ENCODE results near the gene SOWAHC. TPM values are rescaled to one million over a fixed set of nuclear protein-coding genes. Genes with fewer than 3 reads are reported as not detected.

SOWAHC gene
- total and polyA plus RNA-seq, 2 of the 13 experiments (the other 11 are each of a cell fraction or from before 2014, with no cell fraction given) = 21.2 to 22.5 TPM

DNA sequence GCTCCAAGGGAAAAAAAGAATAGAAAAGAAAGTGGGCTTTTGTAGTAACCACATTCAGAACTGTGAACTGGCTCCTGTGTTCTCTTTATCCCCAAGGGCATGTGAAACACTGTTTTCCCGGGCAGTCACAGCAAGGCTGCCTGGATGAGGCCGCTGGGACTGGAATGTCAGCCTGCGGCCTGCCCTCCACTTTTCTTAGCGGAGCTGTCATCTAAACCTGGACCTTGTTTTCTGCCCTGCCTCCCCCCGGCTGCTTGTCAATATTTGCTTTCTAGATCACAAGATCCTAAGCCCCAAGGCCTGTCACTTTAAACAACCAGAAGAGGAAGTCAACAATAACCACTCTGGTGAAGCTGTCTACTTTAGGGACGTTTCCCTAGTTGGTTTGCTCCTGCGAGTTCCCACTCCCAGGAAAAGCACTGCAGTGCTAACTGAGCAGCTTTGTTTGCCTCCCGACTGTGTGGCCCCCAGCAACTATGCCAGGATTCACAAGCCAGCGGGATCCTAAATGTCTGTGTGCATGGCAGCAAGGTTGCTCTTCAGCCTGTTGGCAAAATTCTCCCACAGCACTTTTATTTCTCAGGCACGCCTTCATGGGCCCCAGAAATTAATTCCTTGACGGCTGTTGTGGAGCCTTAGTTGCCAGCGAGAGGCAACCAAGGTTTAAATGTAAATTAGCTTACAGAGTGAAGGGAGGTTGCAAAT lies 30.6 kb downstream of the SOWAHC start (continued):
- TF ChIP-seq, protein P1, sequence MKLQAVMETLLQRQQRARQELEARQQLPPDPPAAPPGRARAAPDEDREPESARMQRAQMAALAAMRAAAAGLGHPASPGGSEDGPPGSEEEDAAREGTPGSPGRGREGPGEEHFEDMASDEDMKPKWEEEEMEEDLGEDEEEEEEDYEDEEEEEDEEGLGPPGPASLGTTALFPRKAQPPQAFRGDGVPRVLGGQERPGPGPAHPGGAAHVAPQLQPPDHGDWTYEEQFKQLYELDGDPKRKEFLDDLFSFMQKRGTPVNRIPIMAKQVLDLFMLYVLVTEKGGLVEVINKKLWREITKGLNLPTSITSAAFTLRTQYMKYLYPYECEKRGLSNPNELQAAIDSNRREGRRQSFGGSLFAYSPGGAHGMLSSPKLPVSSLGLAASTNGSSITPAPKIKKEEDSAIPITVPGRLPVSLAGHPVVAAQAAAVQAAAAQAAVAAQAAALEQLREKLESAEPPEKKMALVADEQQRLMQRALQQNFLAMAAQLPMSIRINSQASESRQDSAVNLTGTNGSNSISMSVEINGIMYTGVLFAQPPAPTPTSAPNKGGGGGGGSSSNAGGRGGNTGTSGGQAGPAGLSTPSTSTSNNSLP (IDR thresholded peaks at IDR 0.05; ENCODE audit: low read depth, low read length) = peak; percentile 82
- peak; percentile 93 for TF ChIP-seq SMAD1 (CRISPR knock-in tag; IDR thresholded peaks at IDR 0.05; ENCODE audit: borderline replicate concordance, low read depth)
- TF ChIP-seq, protein P2, sequence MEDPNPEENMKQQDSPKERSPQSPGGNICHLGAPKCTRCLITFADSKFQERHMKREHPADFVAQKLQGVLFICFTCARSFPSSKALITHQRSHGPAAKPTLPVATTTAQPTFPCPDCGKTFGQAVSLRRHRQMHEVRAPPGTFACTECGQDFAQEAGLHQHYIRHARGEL (CRISPR knock-in tag; IDR thresholded peaks at IDR 0.05) = no peak
- TF ChIP-seq TFE3 (CRISPR knock-in tag; IDR thresholded peaks at IDR 0.05) = peak; percentile 100
- TF ChIP-seq, protein P3, sequence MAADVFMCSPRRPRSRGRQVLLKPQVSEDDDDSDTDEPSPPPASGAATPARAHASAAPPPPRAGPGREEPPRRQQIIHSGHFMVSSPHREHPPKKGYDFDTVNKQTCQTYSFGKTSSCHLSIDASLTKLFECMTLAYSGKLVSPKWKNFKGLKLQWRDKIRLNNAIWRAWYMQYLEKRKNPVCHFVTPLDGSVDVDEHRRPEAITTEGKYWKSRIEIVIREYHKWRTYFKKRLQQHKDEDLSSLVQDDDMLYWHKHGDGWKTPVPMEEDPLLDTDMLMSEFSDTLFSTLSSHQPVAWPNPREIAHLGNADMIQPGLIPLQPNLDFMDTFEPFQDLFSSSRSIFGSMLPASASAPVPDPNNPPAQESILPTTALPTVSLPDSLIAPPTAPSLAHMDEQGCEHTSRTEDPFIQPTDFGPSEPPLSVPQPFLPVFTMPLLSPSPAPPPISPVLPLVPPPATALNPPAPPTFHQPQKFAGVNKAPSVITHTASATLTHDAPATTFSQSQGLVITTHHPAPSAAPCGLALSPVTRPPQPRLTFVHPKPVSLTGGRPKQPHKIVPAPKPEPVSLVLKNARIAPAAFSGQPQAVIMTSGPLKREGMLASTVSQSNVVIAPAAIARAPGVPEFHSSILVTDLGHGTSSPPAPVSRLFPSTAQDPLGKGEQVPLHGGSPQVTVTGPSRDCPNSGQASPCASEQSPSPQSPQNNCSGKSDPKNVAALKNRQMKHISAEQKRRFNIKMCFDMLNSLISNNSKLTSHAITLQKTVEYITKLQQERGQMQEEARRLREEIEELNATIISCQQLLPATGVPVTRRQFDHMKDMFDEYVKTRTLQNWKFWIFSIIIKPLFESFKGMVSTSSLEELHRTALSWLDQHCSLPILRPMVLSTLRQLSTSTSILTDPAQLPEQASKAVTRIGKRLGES (CRISPR knock-in tag; IDR thresholded peaks at IDR 0.05; ENCODE audit: borderline replicate concordance) = peak; percentile 87; the same call in 1 of the 2 replicates
- TF ChIP-seq PAWR (CRISPR knock-in tag; IDR thresholded peaks at IDR 0.05; ENCODE audit: borderline replicate concordance) = peak; percentile 73; the same call in 1 of the 2 replicates
- TF ChIP-seq, protein P4, sequence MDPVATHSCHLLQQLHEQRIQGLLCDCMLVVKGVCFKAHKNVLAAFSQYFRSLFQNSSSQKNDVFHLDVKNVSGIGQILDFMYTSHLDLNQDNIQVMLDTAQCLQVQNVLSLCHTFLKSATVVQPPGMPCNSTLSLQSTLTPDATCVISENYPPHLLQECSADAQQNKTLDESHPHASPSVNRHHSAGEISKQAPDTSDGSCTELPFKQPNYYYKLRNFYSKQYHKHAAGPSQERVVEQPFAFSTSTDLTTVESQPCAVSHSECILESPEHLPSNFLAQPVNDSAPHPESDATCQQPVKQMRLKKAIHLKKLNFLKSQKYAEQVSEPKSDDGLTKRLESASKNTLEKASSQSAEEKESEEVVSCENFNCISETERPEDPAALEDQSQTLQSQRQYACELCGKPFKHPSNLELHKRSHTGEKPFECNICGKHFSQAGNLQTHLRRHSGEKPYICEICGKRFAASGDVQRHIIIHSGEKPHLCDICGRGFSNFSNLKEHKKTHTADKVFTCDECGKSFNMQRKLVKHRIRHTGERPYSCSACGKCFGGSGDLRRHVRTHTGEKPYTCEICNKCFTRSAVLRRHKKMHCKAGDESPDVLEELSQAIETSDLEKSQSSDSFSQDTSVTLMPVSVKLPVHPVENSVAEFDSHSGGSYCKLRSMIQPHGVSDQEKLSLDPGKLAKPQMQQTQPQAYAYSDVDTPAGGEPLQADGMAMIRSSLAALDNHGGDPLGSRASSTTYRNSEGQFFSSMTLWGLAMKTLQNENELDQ (CRISPR knock-in tag; IDR thresholded peaks at IDR 0.05; ENCODE audit: borderline replicate concordance) = no peak
- TF ChIP-seq ZZZ3 (CRISPR knock-in tag; IDR thresholded peaks at IDR 0.05; ENCODE audit: borderline replicate concordance) = peak; percentile 85
- TF ChIP-seq, protein P5, sequence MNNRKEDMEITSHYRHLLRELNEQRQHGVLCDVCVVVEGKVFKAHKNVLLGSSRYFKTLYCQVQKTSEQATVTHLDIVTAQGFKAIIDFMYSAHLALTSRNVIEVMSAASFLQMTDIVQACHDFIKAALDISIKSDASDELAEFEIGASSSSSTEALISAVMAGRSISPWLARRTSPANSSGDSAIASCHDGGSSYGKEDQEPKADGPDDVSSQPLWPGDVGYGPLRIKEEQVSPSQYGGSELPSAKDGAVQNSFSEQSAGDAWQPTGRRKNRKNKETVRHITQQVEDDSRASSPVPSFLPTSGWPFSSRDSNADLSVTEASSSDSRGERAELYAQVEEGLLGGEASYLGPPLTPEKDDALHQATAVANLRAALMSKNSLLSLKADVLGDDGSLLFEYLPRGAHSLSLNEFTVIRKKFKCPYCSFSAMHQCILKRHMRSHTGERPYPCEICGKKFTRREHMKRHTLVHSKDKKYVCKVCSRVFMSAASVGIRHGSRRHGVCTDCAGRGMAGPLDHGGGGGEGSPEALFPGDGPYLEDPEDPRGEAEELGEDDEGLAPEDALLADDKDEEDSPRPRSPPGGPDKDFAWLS (CRISPR knock-in tag; IDR thresholded peaks at IDR 0.05; ENCODE audit: borderline replicate concordance) = 0 out of 2 replicates have a peak, but pooled peaks have one; percentile 79
- peak; percentile 71 for TF ChIP-seq GABPB1 (CRISPR knock-in tag; IDR thresholded peaks at IDR 0.05)
- TF ChIP-seq, protein P6, sequence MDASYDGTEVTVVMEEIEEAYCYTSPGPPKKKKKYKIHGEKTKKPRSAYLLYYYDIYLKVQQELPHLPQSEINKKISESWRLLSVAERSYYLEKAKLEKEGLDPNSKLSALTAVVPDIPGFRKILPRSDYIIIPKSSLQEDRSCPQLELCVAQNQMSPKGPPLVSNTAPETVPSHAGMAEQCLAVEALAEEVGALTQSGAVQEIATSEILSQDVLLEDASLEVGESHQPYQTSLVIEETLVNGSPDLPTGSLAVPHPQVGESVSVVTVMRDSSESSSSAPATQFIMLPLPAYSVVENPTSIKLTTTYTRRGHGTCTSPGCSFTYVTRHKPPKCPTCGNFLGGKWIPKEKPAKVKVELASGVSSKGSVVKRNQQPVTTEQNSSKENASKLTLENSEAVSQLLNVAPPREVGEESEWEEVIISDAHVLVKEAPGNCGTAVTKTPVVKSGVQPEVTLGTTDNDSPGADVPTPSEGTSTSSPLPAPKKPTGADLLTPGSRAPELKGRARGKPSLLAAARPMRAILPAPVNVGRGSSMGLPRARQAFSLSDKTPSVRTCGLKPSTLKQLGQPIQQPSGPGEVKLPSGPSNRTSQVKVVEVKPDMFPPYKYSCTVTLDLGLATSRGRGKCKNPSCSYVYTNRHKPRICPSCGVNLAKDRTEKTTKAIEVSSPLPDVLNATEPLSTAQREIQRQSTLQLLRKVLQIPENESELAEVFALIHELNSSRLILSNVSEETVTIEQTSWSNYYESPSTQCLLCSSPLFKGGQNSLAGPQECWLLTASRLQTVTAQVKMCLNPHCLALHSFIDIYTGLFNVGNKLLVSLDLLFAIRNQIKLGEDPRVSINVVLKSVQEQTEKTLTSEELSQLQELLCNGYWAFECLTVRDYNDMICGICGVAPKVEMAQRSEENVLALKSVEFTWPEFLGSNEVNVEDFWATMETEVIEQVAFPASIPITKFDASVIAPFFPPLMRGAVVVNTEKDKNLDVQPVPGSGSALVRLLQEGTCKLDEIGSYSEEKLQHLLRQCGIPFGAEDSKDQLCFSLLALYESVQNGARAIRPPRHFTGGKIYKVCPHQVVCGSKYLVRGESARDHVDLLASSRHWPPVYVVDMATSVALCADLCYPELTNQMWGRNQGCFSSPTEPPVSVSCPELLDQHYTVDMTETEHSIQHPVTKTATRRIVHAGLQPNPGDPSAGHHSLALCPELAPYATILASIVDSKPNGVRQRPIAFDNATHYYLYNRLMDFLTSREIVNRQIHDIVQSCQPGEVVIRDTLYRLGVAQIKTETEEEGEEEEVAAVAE (CRISPR knock-in tag; IDR thresholded peaks at IDR 0.05; ENCODE audit: borderline replicate concordance) = peak; percentile 86
